WTC11 (cell line): ENCODE data around the gene TNRC6C. TPM values are rescaled to one million over a fixed set of nuclear protein-coding genes. Genes with fewer than 3 reads are reported as not detected.
A peak's percentile ranks its signal among the peaks of the same experiment; 100 is the strongest.

Source experiments
- ATF1 ChIP-seq: sonication (generic); formaldehyde crosslinking; IDR thresholded peaks from 2 replicates; pipeline ENCODE4 v1.8.1; 2023; ENCODE audit warnings: mild to moderate bottlenecking, moderate library complexity, missing genetic modification reagents
- CBFB ChIP-seq: sonication (generic); formaldehyde crosslinking; IDR thresholded peaks from 2 replicates; pipeline ENCODE4 v1.8.1; 2022; ENCODE audit warnings: mild to moderate bottlenecking, low read depth, missing genetic modification reagents
- CREB1 ChIP-seq: sonication (generic); formaldehyde crosslinking; IDR thresholded peaks from 2 replicates; pipeline ENCODE4 v1.8.0; 2023; ENCODE audit warnings: mild to moderate bottlenecking, missing genetic modification reagents
- CREM ChIP-seq: sonication (generic); formaldehyde crosslinking; IDR thresholded peaks from 2 replicates; pipeline ENCODE4 v1.8.1; 2022; ENCODE audit warnings: mild to moderate bottlenecking, missing genetic modification reagents, moderate library complexity
- CTCF ChIP-seq: fragments of 200-600 bp; IDR thresholded peaks from 2 replicates; pipeline ENCODE4 v1.8.0; 2022; ENCODE audit warnings: antibody characterized with exemption
- ESRRA ChIP-seq: sonication (generic); formaldehyde crosslinking; IDR thresholded peaks from 2 replicates; pipeline ENCODE4 v1.8.1; 2022; ENCODE audit warnings: mild to moderate bottlenecking, missing genetic modification reagents, borderline replicate concordance
- GTF2I ChIP-seq: fragments of 250-450 bp; sonication (Bioruptor Pico); conservative IDR thresholded peaks from 2 replicates; pipeline ENCODE4 v1.4.0; 2021; ENCODE audit warnings: mild to moderate bottlenecking
- IRF2 ChIP-seq: sonication (generic); formaldehyde crosslinking; IDR thresholded peaks from 2 replicates; pipeline ENCODE4 v1.8.0; 2022; ENCODE audit warnings: low read depth, missing genetic modification reagents, borderline replicate concordance
- MXD4 ChIP-seq: fragments of 250-450 bp; sonication (Bioruptor Pico); IDR thresholded peaks from 2 replicates; pipeline ENCODE4 v1.8.0; 2021; ENCODE audit warnings: mild to moderate bottlenecking, moderate library complexity, borderline replicate concordance
- NFE2L1 ChIP-seq: sonication (generic); formaldehyde crosslinking; IDR thresholded peaks from 2 replicates; pipeline ENCODE4 v1.8.1; 2023; ENCODE audit warnings: missing genetic modification reagents
- NR1H2 ChIP-seq: sonication (generic); formaldehyde crosslinking; IDR thresholded peaks from 2 replicates; pipeline ENCODE4 v1.9.0; 2021; ENCODE audit warnings: mild to moderate bottlenecking, moderate library complexity, missing genetic modification reagents
- OVOL2 ChIP-seq: fragments of 250-450 bp; sonication (Bioruptor Pico); IDR thresholded peaks from 2 replicates; pipeline ENCODE4 v1.9.0; 2021; ENCODE audit warnings: mild to moderate bottlenecking, borderline replicate concordance
- PRRX2 ChIP-seq: fragments of 250-450 bp; sonication (Bioruptor Pico); IDR thresholded peaks from 2 replicates; pipeline ENCODE4 v1.8.0; 2021; ENCODE audit warnings: mild to moderate bottlenecking
- RELA ChIP-seq: sonication (generic); formaldehyde crosslinking; IDR thresholded peaks from 2 replicates; pipeline ENCODE4 v1.8.1; 2022; ENCODE audit warnings: missing genetic modification reagents, mild to moderate bottlenecking, borderline replicate concordance
- SMAD3 ChIP-seq: sonication (generic); formaldehyde crosslinking; IDR thresholded peaks from 2 replicates; pipeline ENCODE4 v1.8.0; 2022; ENCODE audit warnings: missing genetic modification reagents, mild to moderate bottlenecking, borderline replicate concordance
- SOX15 ChIP-seq: fragments of 250-450 bp; sonication (Bioruptor Pico); IDR thresholded peaks from 2 replicates; pipeline ENCODE4 v1.9.0; 2021; ENCODE audit warnings: mild to moderate bottlenecking
- ZNF263 ChIP-seq: sonication (generic); formaldehyde crosslinking; IDR thresholded peaks from 2 replicates; pipeline ENCODE4 v1.8.1; 2022; ENCODE audit warnings: low read depth, mild to moderate bottlenecking, moderate library complexity, missing genetic modification reagents
- ZNF317 ChIP-seq: sonication (generic); formaldehyde crosslinking; IDR thresholded peaks from 2 replicates; pipeline ENCODE4 v1.8.1; 2023; ENCODE audit warnings: low read depth, mild to moderate bottlenecking, moderate library complexity, missing genetic modification reagents, borderline replicate concordance
- ZNF396 ChIP-seq: fragments of 250-450 bp; sonication (Bioruptor Pico); IDR thresholded peaks from 2 replicates; pipeline ENCODE4 v1.8.0; 2021; ENCODE audit warnings: mild to moderate bottlenecking, moderate library complexity, borderline replicate concordance
- ZNF532 ChIP-seq: fragments of 250-450 bp; sonication (Bioruptor Pico); IDR thresholded peaks from 2 replicates; pipeline ENCODE4 v1.9.0; 2021; ENCODE audit warnings: mild to moderate bottlenecking, borderline replicate concordance
- total RNA-seq: library from RNA; stranded (reverse); gene quantifications from 3 replicates; pipeline ENCODE4 v1.2.3, GENCODE V29; 2021
- TF ChIP-seq, protein P1 (sequence below): sonication (generic); formaldehyde crosslinking; IDR thresholded peaks from 2 replicates; pipeline ENCODE4 v1.8.0; 2022; ENCODE audit warnings: mild to moderate bottlenecking, missing genetic modification reagents
- TF ChIP-seq, protein P2 (sequence below): sonication (generic); formaldehyde crosslinking; IDR thresholded peaks from 2 replicates; pipeline ENCODE4 v1.8.1; 2022; ENCODE audit warnings: mild to moderate bottlenecking, moderate library complexity, missing genetic modification reagents
- TF ChIP-seq, protein P3 (sequence below): sonication (generic); formaldehyde crosslinking; IDR thresholded peaks from 2 replicates; pipeline ENCODE4 v1.8.1; 2023; ENCODE audit warnings: mild to moderate bottlenecking, moderate library complexity, missing genetic modification reagents
- TF ChIP-seq, protein P4 (sequence below): fragments of 250-450 bp; sonication (Bioruptor Pico); IDR thresholded peaks from 2 replicates; pipeline ENCODE4 v1.9.0; 2021; ENCODE audit warnings: mild to moderate bottlenecking
- TF ChIP-seq, protein P5 (sequence below): fragments of 250-450 bp; sonication (Bioruptor Pico); IDR thresholded peaks from 2 replicates; pipeline ENCODE4 v1.9.0; 2021; ENCODE audit warnings: moderate library complexity, mild to moderate bottlenecking, inconsistent platforms, borderline replicate concordance
- TF ChIP-seq, protein P6 (sequence below): fragments of 250-450 bp; sonication (Bioruptor Pico); IDR thresholded peaks from 2 replicates; pipeline ENCODE4 v1.9.0; 2021; ENCODE audit warnings: mild to moderate bottlenecking

The TNRC6C gene
- total RNA-seq, 1 experiment from 2014 or later = 52.3 TPM

DNA sequence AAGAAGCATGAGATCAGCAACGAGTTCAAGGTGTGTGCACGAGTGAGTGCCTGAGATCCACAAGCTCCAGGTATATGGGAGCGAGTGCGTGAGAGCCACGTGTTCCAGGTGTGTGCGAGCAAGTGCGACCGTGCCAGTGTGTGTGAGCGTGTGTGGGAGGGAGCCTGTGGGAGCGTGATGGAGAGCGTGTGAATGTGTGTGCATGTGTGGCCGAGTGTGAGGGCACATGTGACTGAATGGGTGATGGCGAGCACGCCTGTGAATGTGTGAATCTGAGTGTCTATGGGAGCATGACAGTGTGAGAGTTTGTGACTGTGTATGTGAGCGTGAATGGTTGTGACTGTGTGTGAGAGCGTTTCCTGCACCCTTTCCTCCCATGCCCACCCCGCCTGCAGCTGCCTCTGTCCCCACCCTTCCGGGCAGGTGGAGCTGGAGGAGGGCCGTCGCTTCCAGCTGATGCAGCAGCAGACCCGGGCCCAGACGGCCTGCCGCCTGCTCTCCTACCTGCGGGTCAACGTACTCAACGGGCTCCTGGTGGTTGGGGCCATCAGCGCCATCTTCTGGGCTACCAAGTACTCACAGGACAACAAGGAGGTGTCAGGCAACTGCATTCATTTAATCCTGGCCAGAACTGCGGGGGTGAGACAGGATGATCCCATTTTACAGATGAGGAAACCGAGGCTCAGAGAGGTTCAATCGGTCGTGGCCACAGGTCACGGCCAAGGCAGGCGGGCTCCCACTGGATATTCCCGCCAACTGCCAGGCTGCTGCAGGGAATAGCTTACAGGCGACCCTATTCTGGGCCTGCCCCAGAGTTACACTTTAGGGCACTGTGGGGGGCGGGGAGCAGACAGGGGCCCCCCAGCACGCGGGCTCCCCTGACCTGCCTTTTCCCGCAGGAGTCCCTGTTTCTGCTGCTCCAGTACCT is 175.7 kb downstream of the TNRC6C start (continued):
- peak; percentile 40; the same call in 1 of the 2 replicates for TF ChIP-seq CTCF
- TF ChIP-seq ZNF532 = no peak
- no peak for TF ChIP-seq ZNF317 (CRISPR knock-in tag)
- TF ChIP-seq ESRRA = no peak
- TF ChIP-seq MXD4 (CRISPR knock-in tag) = no peak
- TF ChIP-seq, protein P1, sequence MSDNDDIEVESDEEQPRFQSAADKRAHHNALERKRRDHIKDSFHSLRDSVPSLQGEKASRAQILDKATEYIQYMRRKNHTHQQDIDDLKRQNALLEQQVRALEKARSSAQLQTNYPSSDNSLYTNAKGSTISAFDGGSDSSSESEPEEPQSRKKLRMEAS (CRISPR knock-in tag) = peak; percentile 78
- TF ChIP-seq GTF2I = peak; percentile 98
- TF ChIP-seq, protein P2, sequence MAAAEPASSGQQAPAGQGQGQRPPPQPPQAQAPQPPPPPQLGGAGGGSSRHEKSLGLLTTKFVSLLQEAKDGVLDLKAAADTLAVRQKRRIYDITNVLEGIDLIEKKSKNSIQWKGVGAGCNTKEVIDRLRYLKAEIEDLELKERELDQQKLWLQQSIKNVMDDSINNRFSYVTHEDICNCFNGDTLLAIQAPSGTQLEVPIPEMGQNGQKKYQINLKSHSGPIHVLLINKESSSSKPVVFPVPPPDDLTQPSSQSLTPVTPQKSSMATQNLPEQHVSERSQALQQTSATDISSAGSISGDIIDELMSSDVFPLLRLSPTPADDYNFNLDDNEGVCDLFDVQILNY = no peak
- TF ChIP-seq, protein P3, sequence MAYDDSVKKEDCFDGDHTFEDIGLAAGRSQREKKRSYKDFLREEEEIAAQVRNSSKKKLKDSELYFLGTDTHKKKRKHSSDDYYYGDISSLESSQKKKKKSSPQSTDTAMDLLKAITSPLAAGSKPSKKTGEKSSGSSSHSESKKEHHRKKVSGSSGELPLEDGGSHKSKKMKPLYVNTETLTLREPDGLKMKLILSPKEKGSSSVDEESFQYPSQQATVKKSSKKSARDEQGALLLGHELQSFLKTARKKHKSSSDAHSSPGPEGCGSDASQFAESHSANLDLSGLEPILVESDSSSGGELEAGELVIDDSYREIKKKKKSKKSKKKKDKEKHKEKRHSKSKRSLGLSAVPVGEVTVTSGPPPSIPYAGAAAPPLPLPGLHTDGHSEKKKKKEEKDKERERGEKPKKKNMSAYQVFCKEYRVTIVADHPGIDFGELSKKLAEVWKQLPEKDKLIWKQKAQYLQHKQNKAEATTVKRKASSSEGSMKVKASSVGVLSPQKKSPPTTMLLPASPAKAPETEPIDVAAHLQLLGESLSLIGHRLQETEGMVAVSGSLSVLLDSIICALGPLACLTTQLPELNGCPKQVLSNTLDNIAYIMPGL (CRISPR knock-in tag) = no peak; the same call in 1 of the 2 replicates
- no peak for TF ChIP-seq CREB1
- TF ChIP-seq CBFB (CRISPR knock-in tag) = no peak
- TF ChIP-seq, protein P4, sequence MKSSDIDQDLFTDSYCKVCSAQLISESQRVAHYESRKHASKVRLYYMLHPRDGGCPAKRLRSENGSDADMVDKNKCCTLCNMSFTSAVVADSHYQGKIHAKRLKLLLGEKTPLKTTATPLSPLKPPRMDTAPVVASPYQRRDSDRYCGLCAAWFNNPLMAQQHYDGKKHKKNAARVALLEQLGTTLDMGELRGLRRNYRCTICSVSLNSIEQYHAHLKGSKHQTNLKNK (CRISPR knock-in tag) = no peak
- TF ChIP-seq RELA = no peak
- TF ChIP-seq ZNF396 (CRISPR knock-in tag) = peak; percentile 74; the same call in 1 of the 2 replicates
- TF ChIP-seq, protein P5, sequence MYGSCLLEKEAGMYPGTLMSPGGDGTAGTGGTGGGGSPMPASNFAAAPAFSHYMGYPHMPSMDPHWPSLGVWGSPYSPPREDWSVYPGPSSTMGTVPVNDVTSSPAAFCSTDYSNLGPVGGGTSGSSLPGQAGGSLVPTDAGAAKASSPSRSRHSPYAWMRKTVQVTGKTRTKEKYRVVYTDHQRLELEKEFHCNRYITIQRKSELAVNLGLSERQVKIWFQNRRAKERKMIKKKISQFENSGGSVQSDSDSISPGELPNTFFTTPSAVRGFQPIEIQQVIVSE (CRISPR knock-in tag) = no peak
- TF ChIP-seq OVOL2 = no peak
- TF ChIP-seq ZNF263 (CRISPR knock-in tag) = no peak
- TF ChIP-seq NR1H2 (CRISPR knock-in tag) = no peak
- TF ChIP-seq ATF1 (CRISPR knock-in tag) = no peak
- no peak for TF ChIP-seq IRF2 (CRISPR knock-in tag)
- no peak for TF ChIP-seq SMAD3
- no peak for TF ChIP-seq PRRX2 (CRISPR knock-in tag)
- TF ChIP-seq CREM (CRISPR knock-in tag) = no peak
- TF ChIP-seq SOX15 (CRISPR knock-in tag) = no peak
- TF ChIP-seq, protein P6, sequence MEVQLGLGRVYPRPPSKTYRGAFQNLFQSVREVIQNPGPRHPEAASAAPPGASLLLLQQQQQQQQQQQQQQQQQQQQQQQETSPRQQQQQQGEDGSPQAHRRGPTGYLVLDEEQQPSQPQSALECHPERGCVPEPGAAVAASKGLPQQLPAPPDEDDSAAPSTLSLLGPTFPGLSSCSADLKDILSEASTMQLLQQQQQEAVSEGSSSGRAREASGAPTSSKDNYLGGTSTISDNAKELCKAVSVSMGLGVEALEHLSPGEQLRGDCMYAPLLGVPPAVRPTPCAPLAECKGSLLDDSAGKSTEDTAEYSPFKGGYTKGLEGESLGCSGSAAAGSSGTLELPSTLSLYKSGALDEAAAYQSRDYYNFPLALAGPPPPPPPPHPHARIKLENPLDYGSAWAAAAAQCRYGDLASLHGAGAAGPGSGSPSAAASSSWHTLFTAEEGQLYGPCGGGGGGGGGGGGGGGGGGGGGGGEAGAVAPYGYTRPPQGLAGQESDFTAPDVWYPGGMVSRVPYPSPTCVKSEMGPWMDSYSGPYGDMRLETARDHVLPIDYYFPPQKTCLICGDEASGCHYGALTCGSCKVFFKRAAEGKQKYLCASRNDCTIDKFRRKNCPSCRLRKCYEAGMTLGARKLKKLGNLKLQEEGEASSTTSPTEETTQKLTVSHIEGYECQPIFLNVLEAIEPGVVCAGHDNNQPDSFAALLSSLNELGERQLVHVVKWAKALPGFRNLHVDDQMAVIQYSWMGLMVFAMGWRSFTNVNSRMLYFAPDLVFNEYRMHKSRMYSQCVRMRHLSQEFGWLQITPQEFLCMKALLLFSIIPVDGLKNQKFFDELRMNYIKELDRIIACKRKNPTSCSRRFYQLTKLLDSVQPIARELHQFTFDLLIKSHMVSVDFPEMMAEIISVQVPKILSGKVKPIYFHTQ (CRISPR knock-in tag) = no peak
- no peak for TF ChIP-seq NFE2L1 (CRISPR knock-in tag)
